Left cardiac atrium (tissue), 4 donors: ENCODE measurements around the gene CRTAP. TPM values are rescaled to one million over a fixed set of nuclear protein-coding genes. Genes with fewer than 3 reads are reported as not detected.
A peak's percentile ranks its signal among the peaks of the same experiment; 100 is the strongest.
"Not testable (repeated sequence)": the region's sequence is repeated elsewhere in the genome, so short reads cannot be mapped to it uniquely, and the experiment has no call there.

Experiments used
- ATAC-seq, 2 donors: fragments of 200-7000 bp; cut with Tn5 transposase; one replicate each; pipeline ENCODE4 v1.9.1; 2020; ENCODE audit warnings: mild to moderate bottlenecking in 2 of 2, moderate library complexity in 2 of 2
- DNase-seq: peaks from one replicate; pipeline ENCODE4 v3.0.0-alpha.2; 2020
- intact Hi-C, 2 donors: fragments of 100-400 bp; cut with DNase I; formaldehyde crosslinking; loops; one replicate each; pipeline versions ENCODE4 v1.14.1 to v1.15.1; 2022 to 2023
- total RNA-seq, 2 donors: library from RNA; stranded (reverse); fragmentation: NEBNext Ultra II Directional; extraction: Animal tissue kit (Norgen Biotek cat#: 25700); gene quantifications; one replicate each; pipeline ENCODE4 v1.2.1, GENCODE V29; 2021
- donor health status: DM: no; HTN: yes; CAD: no.
- donor health status: DM: no; HTN: yes; CAD: no; lungs with severe emphysema.
- donor health status: DM: yes; HTN: yes; CAD: no.
- donor health status: Dilated cardiomyopathy.

The CRTAP gene
- total RNA-seq, 2 donors from 2014 or later, result 129 to 159 TPM

DNA sequence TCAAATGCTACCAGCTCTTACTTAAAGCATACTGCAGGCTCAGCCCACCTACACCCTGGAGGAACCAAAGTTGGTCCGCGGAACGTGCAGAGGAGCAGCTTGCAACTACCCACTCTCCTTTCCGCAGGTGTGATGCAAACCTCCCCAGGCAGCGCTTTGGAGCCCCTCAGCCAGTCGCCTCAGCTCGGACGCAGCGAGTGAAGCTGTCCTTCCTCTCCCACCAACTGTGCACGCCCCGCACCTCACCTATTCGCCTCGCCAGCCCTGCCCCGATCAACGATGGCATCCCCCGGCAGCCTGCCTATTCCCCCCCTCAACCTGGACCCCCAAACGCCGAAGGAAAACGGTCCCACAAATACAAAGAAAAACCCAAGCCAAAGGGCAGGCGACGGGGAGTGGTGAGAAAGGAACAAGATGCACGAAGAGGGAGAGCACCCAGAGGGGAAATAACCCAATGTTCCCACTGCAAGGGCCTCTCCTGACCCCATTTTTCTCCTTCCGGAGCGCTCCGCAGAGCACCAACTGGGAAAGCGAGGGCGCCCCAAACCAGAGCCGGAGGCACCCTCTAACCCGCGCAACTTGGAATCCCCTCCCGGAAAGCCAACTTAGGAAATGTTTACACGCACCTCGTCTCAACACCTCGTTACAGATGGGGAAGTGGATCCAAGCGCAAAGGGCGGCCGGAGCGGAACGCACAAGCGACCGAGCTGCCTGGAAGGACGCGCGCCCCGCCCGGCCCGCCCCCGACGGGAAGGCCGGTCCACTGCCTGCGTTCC lies 17.5 kb upstream of the CRTAP start:
- peak; percentile 73 for ATAC-seq
- DNase-seq, result peak; percentile 64
- intact Hi-C loops, result no loop called here

DNA sequence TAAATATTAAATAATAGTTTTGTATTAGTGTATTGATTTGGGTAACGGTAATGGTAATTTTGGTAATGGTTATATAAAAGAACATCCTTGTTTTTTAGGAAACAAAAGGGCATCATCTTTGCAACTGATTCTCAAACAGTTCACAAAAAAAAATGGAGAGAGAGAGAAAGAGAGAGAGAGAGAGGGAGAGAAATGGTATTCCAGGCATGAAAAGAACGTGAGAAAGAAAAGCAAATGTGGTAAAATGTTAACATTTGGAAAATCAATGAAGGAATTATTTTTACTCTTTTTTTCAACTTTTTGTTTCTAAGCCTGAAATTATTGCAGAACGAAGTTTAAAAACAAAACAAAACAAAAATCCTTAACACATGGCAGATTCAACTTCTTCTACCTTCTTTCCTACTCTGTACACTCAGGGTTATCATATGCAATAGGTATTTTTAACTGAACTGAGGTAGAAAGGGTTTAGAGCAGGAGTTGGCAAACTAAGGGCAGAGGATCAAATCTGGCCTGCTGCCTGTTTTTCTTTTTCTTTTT lies 14.6 kb upstream of the CRTAP start:
- intact Hi-C loops, result no loop called here
- DNase-seq (no peak), ATAC-seq (no peak)

DNA sequence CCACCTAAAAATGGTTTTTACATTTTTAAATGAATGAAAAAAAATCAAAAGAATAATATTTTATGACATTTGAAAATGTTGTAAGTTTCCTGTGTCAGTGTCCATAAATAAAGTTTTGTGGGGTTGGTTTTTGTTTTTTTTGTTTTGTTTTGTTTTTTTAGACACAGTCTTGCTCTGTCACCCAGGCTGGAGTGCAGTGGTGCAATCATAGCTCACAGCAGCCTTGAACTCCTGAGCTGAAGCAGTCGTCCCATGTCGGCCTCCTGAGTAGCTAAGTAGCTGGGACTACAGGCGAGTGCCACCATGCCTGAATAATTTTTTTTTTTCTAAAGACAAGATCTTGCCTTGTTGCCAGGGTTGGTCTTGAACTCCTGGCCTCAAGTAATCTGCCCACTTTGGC lies 14.1 kb upstream of the CRTAP start:
- intact Hi-C loops, result no loop called here
- ATAC-seq, result no peak
- DNase-seq, result no peak

DNA sequence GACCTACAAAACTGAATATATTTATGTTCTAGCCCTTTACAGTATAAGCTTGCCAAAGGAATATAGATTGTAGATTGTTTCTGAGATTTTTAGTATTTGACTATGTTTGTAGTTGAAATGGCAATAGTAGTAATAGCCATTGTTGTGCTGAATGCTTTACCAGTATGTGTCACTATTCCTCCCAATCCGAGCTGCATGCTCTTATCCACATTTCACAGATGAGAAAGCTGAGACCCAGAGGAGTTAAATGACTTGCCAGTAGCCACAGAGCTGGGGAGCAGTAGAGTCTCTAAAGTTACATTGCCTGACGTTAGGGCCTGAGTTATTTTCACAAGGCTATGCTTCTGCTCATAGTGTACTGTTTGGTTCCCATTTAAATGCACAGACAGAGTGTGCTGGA lies 13.6 kb upstream of the CRTAP start:
- intact Hi-C loops, result no loop called here
- DNase-seq (no peak), ATAC-seq (no peak)

DNA sequence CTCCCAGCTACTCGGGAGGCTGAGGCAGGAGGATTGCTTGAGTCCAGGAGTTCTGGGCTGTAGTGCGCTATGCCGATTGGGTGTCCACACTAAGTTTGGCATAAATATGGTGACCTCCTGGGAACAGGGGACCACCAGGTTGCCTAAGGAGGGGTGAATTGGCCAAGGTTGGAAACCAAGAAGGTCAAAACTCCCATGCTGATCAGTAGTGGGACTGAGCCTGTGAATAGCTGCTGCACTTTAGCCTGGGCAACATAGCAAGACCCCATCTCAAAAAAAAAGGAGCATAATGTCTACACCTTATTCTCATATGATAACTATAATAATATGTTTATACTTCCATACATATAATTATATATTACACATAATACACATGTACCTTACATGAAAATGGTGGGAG lies 10.8 kb upstream of the CRTAP start:
- ATAC-seq (no peak), DNase-seq (no peak)
- intact Hi-C loops, result no loop called here

DNA sequence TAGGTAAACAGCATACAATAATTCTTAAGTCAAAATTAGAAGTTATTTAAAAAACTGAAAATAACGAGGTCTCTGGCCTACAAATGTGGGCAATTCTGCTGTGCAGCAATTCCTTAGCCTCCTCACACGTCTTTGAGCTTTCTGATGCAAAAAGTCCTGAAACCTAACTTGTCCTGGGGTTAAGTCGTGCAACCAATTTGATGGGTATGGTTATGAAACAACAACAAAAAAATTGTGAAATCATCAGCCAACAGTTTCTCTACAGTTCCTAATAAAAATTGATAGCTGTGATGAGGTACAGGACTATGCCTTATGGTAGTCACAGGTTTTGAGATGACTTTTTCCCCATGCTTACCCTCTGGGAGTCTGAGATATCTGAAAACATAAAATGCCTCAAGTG lies 10.3 kb upstream of the CRTAP start:
- no peak for ATAC-seq

DNA sequence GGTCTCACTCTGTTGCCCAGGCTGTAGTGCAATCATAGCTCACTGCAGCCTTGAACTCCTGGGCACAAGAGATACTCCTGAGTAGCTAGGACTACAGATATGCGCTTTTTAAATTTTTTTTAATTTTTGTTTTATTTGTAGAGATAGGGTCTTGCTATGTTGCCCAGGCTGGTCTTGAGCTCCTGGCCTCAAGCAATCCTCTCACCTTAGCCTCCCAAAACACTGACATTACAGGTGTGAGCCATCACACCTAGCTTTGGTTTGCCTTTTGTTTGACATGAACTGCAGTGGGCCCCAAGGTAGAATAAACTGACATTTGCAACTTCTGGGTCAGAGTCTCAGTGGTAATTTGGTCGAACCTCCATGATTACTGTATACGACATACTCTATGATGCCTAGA lies 9.0 kb upstream of the CRTAP start:
- no peak for DNase-seq
- no peak for ATAC-seq
- intact Hi-C loops, result no loop called here

More for the DNA sequence above, 10.3 kb upstream of the CRTAP start:
- no peak for DNase-seq
- intact Hi-C loops, result no loop called here

DNA sequence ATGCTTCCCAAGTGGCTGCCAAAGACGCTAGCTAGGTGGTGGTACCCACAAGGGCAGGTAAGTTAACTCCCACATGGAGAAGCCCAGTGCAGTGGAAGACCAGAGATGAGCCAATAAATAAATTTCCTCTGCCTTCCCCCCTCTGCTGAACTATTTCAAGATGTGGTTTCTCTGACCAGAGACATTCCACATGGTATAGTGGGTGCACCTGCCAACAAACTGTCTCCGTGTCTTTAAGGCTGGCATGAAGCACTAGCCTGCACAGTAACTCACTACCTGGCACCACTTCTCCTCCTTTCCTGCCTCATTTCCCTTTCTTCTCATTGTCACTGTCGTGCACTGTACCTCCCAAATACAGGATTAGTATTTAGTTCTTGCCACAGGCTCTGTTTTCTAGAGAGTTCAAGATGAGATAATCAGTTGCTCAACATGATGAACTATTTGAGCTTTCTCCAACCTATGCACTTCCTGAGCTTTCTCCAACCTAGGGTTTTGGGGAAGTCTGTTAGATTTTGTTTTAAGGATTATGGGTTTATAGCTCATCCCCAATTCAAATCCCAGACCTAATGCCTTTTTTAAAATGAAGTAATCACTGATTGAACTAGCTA lies 8.4 kb upstream of the CRTAP start:
- no peak for ATAC-seq
- no peak for DNase-seq
- intact Hi-C loops, result no loop called here

DNA sequence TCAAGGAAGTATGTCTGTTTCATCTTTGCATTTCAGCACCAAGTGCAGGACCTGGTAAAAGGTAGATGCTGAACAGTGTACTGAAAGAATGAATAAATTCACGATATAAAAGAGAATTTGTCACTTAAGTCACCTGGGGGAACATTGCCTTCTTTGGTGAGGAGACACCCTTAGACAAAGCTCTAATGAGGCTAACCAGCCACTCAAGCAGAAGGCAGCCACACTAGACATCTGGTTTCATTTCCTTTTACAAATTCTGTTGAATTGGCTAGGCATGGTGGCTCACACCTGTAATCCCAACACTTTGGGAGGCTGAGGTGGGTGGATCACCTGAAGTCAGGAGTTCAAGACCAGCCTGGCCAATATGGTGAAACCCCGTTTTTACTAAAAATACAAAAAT lies 7.0 kb upstream of the CRTAP start:
- intact Hi-C loops, result not testable (repeated sequence)

DNA sequence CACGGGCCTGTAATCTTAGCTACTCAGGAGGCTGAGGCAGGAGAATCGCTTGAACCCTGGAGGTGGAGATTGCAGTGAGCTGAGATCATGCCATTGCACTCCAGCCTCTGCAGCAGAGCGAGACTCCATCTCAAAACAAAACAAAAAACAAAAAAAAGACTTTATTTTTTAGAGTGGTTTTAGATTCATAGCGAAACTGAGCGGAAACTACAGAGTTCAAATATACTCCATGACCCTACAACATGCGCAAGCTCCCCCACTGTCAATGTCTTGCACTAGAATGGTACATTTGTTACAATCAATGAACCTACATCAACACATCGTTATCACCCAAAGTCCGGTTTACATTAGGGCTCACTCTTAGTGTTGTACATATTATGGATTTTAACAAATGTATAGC lies 2.2 kb upstream of the CRTAP start:
- ATAC-seq, result no peak
- intact Hi-C loops, result no loop called here
- DNase-seq, result no peak

More for the DNA sequence above, 7.0 kb upstream of the CRTAP start:
- not testable (repeated sequence) for DNase-seq, ATAC-seq

DNA sequence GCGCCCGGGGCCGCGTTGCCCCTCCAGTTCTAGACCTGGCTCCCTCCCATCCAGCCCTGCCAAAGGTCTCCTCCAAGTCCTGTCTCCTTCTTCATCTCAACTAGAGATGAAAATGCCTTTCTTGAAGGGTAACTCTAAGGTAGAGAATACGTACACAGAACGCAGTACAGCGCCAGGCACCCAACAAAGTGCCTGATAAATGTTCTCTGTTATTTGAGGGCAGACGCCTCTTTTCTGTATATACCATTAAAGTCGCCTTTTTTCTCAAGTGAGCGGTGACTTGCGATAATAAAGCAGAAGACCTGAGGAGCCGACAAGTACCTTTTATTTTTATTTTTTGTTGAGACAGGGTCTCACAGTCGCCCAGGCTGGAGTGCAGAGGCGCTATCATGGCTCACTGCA lies 809 bp downstream of the CRTAP start:
- no peak for ATAC-seq
- no peak for DNase-seq
- intact Hi-C loops, result no loop called here

DNA sequence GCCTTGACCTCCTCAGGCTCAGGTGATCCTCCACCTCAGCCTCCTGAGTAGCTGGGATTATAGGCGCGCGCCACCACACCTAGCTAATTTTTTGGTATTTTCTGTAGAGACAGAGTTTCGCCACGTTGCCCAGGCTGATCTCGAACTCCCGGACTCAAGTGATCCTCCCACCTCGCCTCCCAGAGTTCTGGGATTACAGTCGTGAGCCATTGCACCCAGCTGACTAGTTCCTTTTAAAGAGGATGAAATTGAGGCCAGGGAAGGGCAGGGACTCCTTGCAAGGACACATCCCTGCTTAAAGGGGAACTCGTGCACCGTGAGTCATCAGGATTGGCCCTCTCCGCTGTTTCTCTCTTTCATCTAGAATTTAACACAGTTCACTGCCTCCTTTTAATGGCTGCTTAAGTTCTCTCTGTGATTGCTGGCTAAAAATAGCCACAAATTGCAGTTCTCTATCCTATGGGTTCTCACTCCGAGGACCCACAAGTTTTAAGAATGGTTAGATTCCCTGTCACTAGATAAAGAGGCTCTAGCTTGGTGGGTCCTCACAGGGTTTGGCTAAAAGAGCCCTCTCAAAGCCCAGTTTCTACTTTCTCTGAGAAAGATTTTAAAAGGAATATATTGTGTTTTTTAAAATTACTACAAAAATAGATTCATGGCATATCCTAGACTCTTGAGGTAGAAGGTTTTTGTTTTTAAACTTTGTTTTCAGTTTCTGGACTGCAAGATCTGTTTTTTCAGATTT lies 1.4 kb downstream of the CRTAP start:
- ATAC-seq (peak; percentile 31 to 77), DNase-seq (peak; percentile 80)
- intact Hi-C loops, result no loop called here

DNA sequence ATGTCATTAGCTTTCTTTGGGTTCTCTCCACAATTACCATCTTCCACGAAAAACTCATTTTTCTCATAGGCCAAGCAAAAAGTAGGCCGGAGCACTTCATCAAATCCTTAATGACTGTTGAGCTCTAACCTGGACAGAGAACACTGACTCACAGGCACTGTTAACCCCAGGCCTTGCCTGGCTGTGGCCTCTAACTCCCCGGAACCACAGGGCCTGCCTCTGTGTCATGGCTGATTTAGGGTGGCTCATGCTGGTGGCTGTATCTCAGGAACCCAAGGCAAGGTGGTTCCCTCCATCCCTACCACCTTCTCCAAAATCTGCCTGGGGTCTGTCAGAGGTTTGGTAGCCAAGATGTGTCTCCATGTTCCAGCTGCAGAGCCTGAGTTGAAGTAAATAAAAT lies 3.6 kb downstream of the CRTAP start:
- DNase-seq (no peak), ATAC-seq (no peak)
- intact Hi-C loops, result no loop called here

DNA sequence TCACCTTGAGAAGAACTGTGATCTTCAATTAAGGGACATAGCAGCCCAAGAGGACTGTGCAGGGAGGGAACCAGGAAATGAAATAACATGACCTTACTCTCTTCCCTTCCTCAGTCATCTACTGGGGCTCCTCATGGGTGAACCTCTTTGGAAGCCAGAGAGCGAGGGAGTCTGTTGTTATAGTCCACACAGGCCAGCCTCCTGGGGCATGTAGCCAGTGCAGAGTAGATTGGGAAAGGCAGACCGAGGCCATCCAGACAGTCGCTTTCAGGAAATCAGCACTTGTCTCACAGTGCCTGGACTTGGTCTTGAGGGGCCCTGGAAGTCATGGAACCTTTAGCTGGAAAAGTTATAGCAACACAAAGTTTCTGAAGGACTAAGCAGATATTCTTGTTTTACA lies 6.1 kb downstream of the CRTAP start:
- peak; percentile 33 for DNase-seq
- ATAC-seq, result peak in 1 of 2 donors; percentile 42
- intact Hi-C loops, result no loop called here

DNA sequence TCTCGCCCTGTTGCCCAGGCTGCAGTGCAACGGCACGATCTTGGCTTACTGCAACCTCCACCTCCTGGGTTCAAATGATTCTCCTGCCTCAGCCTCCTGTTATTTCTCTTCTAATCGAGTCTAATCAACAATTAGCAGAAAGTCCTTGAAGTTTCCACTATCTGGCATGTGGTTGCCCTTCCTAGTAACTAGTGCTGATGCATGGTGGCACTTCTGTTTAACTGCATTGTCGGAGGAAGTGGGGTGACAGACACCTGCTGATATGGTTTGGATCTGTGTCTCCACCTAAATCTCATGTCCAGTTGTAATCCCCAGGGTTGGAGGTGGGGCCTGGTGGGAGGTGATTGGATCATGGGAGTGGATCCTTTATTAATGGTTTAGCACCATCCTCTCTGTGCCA lies 9.2 kb downstream of the CRTAP start:
- intact Hi-C loops, result no loop called here
- DNase-seq (no peak), ATAC-seq (no peak)

DNA sequence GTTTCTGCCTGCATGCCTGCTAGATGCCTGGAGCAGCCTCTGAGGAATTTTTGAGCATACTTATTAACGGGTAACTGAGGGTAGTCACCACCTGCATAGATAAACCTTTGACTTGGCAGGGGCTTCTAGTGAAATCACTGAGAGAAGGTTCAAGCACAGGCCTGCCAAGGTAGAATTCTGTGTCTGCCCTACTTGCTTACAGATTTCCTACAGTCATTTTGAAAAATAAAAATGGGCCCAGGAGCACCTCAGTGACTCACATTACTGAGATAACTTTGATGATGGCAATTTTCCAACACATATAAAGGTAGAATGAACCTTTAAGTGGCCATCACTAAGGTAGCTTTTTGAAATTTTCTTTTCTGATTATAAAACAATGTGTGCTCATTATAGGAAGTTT lies 10.8 kb downstream of the CRTAP start:
- intact Hi-C loops, result no loop called here
- DNase-seq (no peak), ATAC-seq (no peak)

DNA sequence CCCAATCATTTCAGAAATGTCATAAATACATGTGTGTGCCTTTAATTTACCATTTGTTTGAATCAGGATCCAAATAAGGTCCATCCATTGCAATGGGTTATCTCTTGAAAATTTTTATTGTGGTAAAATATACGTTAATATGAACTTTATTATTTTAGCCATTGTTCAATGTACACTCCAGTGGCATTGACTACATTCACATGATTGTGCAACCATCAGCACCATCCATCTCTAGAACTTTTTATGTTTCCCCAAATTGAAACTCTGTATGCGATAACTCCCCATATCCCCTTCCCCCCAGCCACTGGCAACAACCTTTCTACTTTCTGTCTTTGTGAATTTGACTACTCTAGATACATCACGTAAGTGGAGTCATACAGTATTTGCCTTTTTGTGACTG lies 12.0 kb downstream of the CRTAP start:
- no peak for ATAC-seq
- intact Hi-C loops, result no loop called here
- no peak for DNase-seq

DNA sequence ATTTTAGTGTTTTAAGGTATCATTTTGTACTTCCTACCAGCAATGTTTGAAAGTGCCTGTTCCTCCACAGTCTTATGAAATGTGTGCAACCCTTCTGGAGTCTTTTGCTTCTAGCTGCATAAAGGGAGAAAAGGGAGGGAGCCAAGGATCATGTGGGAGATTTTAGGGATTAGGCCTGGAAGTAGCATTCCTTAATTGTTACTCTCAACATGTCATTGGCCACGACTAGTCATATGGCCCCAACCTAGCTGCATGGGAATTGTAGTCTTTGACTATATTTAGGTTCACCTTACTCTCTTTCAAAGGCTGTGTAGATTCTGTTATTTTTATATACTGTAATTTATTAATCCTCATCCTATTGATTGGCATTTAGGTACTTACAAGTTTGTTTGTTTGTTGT lies 14.9 kb downstream of the CRTAP start:
- intact Hi-C loops, result no loop called here
- ATAC-seq (no peak), DNase-seq (no peak)

DNA sequence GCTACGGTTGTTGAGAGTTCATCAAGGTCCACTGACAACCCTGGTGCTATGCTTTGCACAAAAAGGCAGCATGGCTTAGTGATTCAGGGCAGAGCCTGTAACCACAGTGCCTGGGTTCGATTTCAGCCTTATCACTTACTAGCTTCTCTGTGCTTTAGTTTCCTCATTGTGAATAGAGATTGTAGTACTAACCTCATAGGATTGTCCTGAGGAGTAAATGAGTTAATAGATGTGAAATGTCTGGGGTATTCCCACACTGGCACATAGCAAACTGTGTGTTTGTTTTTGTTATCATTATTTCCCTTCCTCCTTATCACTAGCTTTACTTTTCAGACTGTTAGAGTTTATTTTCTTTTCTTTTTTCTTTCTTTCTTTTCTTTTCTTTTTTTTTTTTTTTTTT lies 16.3 kb downstream of the CRTAP start:
- ATAC-seq, result no peak
- intact Hi-C loops, result loop anchor here in 1 of 2 donors (5.0 kb wide), 1 partner anchor 242 kb away; no protein-coding TSS in a partner anchor
- no peak for DNase-seq
